ENCODE data around the gene GPR75. TPM values are rescaled to one million over a fixed set of nuclear protein-coding genes. Genes with fewer than 3 reads are reported as not detected.

GPR75 gene
- total and polyA plus RNA-seq, 2 donors from 2014 or later: 0.17 to 2.4 TPM

DNA sequence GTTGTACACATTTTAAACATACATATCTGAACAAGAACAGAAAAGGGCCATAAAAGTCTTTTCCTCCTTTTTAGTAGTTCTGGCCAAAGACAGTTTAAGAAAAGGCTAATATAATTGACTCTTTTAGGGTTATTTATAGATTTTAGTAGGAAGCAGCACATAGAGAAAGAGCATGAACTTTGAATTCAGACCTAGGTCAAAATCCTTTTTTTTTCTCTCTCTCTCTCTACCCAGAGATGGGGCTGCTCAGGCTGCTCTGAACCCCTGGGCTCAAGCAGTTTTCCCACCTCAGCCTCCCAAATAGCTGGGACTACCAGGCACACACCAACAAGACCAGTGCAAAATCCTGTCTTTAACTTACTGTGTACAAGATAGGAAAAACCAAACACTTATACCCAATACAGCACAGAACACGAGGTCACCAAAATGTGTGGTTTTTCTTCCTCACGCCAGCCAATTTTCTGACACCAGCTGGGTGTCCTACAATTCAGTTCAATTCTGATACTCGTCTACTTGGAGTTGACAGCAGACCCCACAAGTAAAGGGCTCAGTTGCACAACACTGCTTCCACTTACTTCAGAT, 40.8 kb downstream of the GPR75 start:
- no peak overlapping the region for H3K4me3 ChIP-seq (ENCODE audit: low read length in 3 of 3)
- H3K9ac ChIP-seq (ENCODE audit: low read length in 3 of 3): no peak overlapping the region
- DNase-seq (no peak), FAIRE-seq (no peak)
- TF ChIP-seq, protein P1, sequence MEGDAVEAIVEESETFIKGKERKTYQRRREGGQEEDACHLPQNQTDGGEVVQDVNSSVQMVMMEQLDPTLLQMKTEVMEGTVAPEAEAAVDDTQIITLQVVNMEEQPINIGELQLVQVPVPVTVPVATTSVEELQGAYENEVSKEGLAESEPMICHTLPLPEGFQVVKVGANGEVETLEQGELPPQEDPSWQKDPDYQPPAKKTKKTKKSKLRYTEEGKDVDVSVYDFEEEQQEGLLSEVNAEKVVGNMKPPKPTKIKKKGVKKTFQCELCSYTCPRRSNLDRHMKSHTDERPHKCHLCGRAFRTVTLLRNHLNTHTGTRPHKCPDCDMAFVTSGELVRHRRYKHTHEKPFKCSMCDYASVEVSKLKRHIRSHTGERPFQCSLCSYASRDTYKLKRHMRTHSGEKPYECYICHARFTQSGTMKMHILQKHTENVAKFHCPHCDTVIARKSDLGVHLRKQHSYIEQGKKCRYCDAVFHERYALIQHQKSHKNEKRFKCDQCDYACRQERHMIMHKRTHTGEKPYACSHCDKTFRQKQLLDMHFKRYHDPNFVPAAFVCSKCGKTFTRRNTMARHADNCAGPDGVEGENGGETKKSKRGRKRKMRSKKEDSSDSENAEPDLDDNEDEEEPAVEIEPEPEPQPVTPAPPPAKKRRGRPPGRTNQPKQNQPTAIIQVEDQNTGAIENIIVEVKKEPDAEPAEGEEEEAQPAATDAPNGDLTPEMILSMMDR (IDR thresholded peaks at IDR 0.05; ENCODE audit: borderline replicate concordance, extremely low read depth, insufficient read depth): no peak
- no peak overlapping the region for H3K27ac ChIP-seq (ENCODE audit: low read depth in 2 of 2, low read length in 2 of 2)
- H3K4me1 ChIP-seq (ENCODE audit: control insufficient read depth in 2 of 3, insufficient read depth in 2 of 3, low read depth in 1 of 3, low read length in 3 of 3): no peaks in the 10 kb centered on the region
- intact Hi-C loops (cut with DNase I): no loop called here
- H3K9me3 ChIP-seq (ENCODE audit: control insufficient read depth in 2 of 3, insufficient read depth in 1 of 3, low read length in 3 of 3): no peaks in the 10 kb centered on the region
- H3K27me3 ChIP-seq (ENCODE audit: control insufficient read depth, insufficient read depth, low read length): no peaks in the 10 kb centered on the region
- peaks cover 0 to 24% (median 5%) of the 10 kb centered on the region in 3 donors for H3K36me3 ChIP-seq (ENCODE audit: control insufficient read depth in 2 of 3, insufficient read depth in 3 of 3, low read length in 3 of 3)

DNA sequence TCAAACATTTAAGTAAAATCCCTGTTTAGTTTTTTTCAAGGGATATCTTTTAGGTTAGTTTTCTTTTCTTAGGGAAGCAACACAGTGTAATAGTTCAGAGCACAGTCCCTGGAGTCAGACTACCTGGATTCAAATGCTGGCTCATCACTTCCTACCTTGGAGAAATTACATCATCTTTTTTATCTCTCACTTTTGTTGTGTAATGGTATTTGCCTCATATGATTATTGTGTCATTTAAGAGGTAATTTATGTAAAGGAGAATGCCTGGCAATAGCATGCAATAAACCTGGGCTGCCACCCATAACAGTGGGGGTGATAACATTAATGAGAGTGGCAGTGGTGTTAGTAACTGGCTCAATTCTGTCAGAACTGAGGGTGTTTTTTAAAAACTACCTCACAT, 46.6 kb downstream of the GPR75 start:
- intact Hi-C loops (cut with DNase I): no loop called here
- Histone ChIP-seq H3K4me3 (ENCODE audit: low read length in 3 of 3) (no peak overlapping the region), H3K9ac (ENCODE audit: low read length in 3 of 3) (no peak overlapping the region), H3K9me3 (ENCODE audit: control insufficient read depth in 2 of 3, insufficient read depth in 1 of 3, low read length in 3 of 3) (no peaks in the 10 kb centered on the region), H3K27ac (ENCODE audit: low read depth in 2 of 2, low read length in 2 of 2) (no peak overlapping the region), H3K27me3 (ENCODE audit: control insufficient read depth, insufficient read depth, low read length) (no peaks in the 10 kb centered on the region), H3K36me3 (ENCODE audit: control insufficient read depth in 2 of 3, insufficient read depth in 3 of 3, low read length in 3 of 3) (peaks cover 2 to 34% (median 34%) of the 10 kb centered on the region in 3 donors), H3K4me1 (ENCODE audit: control insufficient read depth in 2 of 3, insufficient read depth in 2 of 3, low read depth in 1 of 3, low read length in 3 of 3) (no peaks in the 10 kb centered on the region)
- TF ChIP-seq, protein P1 (IDR thresholded peaks at IDR 0.05; ENCODE audit: borderline replicate concordance, extremely low read depth, insufficient read depth): no peak
- FAIRE-seq (no peak), DNase-seq (no peak)

DNA sequence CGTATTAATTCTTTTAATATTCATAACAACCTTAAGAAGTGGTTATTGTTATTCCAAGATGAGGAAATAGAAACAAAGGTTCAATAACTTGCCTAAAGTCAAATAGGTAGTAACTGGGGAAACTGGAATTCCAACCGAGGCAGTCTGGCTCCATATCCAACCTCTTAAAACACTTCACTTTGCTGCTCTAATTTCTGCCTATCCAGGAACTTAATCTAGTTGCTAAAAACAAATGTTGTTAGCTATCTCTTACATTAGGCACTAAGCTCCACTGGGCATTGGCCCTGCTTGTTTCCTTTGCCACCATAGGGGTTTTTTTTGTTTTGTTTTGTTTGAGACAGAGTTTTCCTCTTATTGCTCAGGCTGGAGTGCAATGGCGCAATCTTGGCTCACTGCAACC, 48.2 kb downstream of the GPR75 start:
- H3K36me3 ChIP-seq (ENCODE audit: control insufficient read depth in 2 of 3, insufficient read depth in 3 of 3, low read length in 3 of 3): peaks cover 2 to 38% (median 32%) of the 10 kb centered on the region in 3 donors
- DNase-seq: no peak
- TF ChIP-seq, protein P1 (IDR thresholded peaks at IDR 0.05; ENCODE audit: borderline replicate concordance, extremely low read depth, insufficient read depth): no peak
- no peaks in the 10 kb centered on the region for H3K4me1 ChIP-seq (ENCODE audit: control insufficient read depth in 2 of 3, insufficient read depth in 2 of 3, low read depth in 1 of 3, low read length in 3 of 3)
- intact Hi-C loops (cut with DNase I): no loop called here
- H3K27ac ChIP-seq (ENCODE audit: low read depth in 2 of 2, low read length in 2 of 2): no peak overlapping the region
- no peaks in the 10 kb centered on the region for H3K27me3 ChIP-seq (ENCODE audit: control insufficient read depth, insufficient read depth, low read length)
- no peaks in the 10 kb centered on the region for H3K9me3 ChIP-seq (ENCODE audit: control insufficient read depth in 2 of 3, insufficient read depth in 1 of 3, low read length in 3 of 3)
- no peak for FAIRE-seq
- no peak overlapping the region for H3K9ac ChIP-seq (ENCODE audit: low read length in 3 of 3)
- no peak overlapping the region for H3K4me3 ChIP-seq (ENCODE audit: low read length in 3 of 3)

Small RNA genes within 50 kb of the gene (microRNA-seq; reads per million reads assigned to microRNA genes)
- not detected for gene MIR3682

Other genes starting within 250 kb of the GPR75 start
- gene CHAC2, start 92.2 kb downstream of the GPR75 start, total RNA-seq: 1.6 TPM
- gene CHAC2, start 92.2 kb downstream of the GPR75 start, polyA plus RNA-seq (ENCODE audit: insufficient read depth, low read depth, low replicate concordance): 3.7 TPM
- gene ASB3, start 73.0 kb downstream of the GPR75 start, total RNA-seq: 20.1 TPM
- gene ASB3, start 73.0 kb downstream of the GPR75 start, polyA plus RNA-seq (ENCODE audit: insufficient read depth, low read depth, low replicate concordance): 8.0 TPM
- 43.7 TPM for gene ERLEC1, start 72.9 kb downstream of the GPR75 start, total RNA-seq
- 39.9 TPM for gene ERLEC1, start 72.9 kb downstream of the GPR75 start, polyA plus RNA-seq (ENCODE audit: insufficient read depth, low read depth, low replicate concordance)
- 41.7 TPM for gene PSME4, start 111.0 kb upstream of the GPR75 start, total RNA-seq
- 23.4 TPM for gene PSME4, start 111.0 kb upstream of the GPR75 start, polyA plus RNA-seq (ENCODE audit: insufficient read depth, low read depth, low replicate concordance)